HK-2 (cell line): Measurements from ENCODE around the gene PIK3AP1.
"Not testable (repeated sequence)": the region's sequence is repeated elsewhere in the genome, so short reads cannot be mapped to it uniquely, and the experiment has no call there.

Experiments used
- DNase-seq: peaks from one replicate; pipeline ENCODE4 v3.0.0-alpha.2; 2018; ENCODE audit not compliant: unreplicated experiment

Gene PIK3AP1

DNA sequence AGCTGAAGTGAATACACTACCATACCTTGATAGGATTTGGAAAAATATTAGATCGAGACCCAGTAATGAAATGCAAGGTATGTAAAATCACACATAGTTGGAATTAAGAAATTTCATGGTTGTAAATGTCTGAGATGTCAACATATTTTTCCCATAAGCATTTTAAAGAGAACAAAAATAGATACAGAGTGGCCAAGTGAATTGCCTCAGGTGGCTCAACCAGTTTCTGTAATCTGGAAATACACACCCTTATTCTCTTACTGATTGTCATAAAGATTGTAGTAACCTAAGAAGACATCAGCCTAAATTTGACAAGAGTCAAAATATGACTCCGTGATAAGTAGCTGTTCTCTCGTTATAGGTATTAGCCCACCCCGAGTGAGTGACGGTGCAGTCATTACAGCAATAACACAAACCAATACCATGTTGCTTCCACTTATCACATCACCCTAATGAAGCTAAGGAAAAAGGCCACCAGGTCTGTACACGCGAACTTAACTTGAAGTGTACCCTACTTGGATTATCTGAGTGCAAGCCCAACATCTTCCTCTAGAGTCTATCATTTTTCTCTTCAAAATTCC is 23.4 kb downstream of the PIK3AP1 start:
- DNase-seq = no peak

DNA sequence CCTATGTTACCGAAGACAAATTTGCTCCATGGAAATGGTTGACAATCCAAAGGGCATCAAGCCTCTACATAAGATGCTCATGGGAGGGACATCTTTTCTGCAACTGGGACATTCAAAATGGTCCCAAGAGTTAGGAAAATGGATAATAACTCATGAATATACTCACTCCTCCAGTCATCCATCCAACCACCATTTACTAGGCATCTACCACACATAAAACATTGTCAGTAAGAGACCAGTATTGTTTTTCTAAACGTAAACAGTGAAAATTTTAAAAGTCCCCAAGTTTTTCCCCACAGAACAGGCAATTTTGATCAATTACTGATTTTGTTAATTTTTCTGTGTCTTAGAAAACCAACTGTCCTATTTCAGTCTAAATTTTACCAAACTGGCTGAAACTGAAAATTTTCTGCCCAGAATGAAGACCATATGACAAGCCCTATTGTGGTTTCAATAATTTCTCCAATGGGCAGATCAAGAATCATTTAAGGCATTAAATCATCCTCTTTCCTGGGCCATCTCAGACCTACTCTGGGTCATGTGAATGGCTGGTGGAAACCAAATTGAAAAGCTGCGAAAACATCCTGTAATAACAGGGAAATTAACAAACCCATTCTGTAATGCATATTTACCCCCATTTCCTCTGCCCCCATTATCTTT is 24.2 kb downstream of the PIK3AP1 start:
- DNase-seq = no peak

DNA sequence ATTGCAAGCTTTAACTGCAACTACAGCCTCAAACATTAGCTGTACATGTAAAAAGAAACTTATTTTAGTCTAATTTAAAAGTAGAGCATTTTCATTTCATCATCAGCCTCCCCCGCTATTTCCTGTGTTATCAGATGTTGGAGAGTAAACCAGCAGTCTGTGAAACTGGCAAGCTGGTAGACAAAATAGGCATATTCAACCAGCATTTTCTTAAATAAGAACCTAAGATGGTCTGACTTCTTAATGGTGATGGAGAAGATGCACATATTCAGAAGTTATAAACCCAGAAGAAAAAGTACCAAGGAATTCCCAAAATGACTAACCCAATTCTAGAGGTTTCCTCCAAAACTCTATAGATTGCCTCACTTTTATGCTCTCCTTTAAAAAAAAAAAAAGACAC is 24.9 kb downstream of the PIK3AP1 start:
- no peak for DNase-seq

DNA sequence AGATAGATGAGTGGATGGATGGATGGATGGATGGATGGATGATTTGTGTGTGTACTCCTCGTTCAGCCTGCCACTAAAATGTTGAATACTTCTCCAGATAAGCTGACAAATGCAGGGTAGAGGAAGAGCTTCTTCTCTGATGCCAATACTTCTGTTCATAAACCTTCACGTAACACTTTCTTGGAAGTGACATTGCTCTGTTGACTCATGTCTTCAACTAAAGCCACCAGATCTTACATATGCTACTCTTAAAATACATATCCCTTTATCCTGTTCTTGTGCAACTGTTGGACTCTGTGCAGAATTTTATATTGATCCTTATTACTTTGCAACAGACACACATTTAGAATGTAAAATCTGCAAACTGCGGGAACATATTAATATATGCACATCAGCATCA is 26.9 kb downstream of the PIK3AP1 start:
- no peak for DNase-seq

DNA sequence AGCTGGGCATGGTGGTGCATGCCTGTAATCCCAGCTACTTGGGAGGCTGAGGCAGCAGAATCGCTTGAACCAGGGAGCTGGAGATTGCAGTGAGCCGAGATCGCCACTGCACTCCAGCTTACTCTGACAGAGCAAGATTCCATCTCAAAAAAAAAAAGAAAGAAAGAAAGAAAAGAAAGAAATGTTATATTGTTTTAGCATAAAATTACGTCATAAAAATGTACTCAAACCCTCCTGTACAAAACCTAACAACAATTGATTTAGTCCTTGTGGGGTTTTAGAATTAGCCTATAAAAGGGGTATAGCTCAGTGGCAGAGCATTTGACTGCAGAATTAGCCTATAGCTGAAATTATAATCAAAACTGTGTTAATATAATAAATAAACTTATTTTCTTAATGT is 27.9 kb downstream of the PIK3AP1 start:
- no peak for DNase-seq

DNA sequence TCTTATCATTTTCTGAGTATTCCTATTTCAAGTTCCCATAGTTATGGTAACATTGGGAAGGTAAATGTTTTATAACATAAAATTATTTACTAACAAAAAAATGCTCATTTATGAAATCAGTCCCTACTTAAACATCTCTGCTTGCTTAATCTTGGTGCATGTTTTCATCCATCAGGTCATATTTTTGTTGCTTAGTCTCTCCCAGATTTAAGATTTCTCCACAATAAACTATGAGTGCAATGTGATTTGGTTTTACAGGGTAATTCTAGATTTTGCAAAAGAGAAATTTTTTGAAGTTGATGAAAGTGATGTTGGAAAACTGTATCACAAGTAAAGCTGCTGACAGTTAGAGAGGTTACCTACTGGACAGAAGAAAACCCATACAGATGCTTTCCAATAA is 28.6 kb downstream of the PIK3AP1 start:
- DNase-seq = no peak

DNA sequence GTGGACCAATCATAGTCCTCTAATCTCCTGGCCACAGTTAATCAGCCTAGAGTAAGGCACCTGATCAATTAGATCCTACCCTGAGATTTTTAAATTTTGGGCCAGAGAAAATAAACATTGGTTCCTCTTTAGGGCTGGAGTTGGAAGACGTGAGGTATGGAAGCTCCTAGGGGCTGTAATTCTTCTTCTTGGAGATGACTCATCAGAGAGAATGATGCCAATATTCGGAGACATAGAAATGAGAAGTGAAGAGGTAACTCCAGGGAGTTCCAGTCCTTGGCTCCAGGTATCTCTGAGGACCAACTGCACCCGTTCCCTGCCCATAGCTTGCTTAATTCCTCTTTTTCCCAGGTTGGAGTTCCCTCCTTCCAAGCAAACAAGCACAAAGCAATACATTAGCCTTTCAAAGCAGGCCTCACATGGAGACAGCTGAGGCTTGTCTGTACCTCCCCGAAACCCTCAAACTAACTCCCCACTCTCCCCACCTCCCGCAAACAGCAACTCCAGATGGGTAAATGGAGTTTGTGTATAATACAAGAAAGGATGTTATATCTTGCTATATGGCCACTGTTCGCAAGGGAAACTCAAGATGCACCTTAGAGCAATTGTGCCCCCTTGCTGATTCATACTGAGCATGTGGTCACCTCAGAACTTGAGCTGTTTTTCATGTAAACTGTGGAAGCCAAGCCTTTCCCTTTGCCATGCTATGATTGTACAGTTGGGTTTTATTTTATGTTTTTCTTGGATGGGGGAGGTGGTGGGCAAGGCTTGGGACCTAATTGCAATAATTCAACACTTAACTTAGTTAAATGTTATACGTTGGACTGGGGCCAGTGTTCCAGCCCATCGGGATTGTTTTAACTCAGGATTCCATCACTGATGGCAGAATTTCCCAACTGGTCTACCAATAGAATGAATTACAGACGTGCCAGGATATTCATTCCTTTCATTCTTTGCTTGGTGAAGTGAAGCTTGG is 29.3 kb downstream of the PIK3AP1 start:
- DNase-seq = no peak

DNA sequence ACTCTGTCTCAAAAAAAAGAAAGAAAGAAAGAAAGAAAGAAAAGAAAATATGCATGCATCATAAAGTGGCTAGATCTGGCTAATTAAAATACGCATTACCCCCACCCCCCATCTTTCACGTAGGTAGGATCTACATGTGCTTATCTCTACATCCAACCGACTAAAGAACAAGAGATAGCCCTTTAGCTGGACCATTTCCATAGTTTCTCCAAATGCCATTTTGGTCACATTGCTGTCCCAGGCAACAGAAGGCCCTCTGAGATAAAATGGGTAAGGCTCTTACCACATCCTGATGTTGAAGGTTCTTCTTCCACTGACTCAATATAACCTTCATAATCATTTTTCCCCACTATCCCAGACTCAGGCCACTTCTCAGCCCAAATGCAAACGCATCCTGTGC is 31.5 kb downstream of the PIK3AP1 start:
- no peak for DNase-seq

DNA sequence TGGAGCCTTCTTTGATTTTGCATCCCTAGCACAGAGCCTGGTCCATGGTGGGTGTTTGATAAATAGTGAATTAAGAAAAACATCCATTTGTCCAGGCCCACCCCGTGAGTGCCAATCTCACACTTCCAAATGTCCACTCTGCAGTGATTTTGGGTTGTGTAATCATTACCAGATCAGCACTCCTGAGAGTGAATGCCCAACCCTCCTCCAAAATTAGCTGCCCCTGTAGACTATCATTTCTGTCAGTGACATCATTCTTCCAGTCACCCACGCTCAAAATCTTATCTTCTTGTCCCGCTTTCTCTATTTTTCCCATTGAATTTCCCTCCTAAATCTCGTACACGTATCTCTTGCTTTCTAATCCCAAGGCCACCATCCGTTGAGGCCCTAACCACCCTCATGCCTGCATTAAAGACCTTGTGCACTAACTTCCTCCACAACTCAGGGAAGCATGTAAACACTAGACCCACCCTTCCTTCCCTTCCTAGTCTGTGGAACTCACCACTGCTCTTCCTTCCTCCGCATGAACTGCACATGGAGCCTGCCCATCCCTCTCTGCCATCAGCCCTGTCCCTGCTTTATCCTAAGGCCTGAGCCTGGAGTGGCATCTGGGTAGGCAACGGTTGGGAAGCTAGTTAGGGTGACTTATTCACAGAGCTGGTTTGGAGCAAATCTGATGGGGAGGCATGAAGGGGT is 32.8 kb downstream of the PIK3AP1 start:
- no peak for DNase-seq

DNA sequence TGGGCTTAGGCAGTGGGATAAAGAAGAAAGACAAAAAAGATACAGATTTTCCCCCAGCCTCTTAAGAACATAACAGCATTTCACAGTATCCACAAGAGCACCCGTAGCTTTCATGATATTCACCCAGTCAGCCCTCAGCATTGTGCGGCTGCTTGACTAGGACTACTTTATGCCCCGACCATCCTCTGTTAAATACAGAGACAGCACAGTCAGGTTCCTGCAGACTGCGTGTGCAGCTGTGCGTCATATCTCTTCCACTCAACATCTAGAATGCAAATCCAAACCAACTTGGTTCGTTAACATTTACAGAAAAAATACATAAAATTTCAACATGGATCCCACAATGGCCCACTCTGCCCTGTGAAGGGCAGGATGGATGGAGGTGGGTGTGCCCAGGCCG is 33.8 kb downstream of the PIK3AP1 start:
- DNase-seq = no peak

DNA sequence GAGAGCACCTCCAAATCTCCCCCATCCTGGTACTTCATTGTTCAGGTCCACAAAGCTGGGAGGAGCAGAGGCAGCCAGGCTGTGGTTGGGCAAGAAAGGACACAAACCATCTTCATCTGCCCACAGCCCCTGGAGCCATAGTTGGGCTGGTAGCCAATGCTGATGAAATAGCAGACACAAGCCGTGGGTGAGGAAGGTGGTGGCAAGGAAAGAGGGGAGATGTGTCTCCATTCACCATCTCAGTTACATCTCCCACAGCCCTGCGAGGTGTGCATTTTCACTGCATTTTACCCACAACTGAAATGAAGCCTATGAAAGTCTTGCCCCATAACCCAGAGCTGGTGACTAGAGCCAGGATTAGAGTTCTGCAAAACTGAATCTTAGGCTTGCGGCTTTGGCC is 35.0 kb downstream of the PIK3AP1 start:
- no peak for DNase-seq

DNA sequence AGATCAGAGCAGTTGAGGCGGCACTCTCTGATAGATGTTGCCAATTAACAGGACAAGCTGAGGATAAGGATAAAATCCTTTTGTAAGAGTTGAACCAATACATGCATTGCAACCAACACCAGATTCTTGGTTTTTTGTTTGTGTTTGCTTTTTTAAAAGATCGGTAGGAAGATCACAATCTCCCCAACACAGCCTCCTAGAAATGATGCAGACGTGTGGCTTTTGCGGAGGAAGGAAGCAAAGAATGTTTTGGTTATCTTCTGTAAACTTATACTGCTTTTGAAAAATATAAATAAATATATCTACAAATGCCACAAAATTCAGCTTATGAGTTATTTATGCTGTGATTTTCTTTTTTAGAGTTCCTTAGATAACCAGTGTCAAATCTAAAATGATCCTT is 35.5 kb downstream of the PIK3AP1 start:
- no peak for DNase-seq

DNA sequence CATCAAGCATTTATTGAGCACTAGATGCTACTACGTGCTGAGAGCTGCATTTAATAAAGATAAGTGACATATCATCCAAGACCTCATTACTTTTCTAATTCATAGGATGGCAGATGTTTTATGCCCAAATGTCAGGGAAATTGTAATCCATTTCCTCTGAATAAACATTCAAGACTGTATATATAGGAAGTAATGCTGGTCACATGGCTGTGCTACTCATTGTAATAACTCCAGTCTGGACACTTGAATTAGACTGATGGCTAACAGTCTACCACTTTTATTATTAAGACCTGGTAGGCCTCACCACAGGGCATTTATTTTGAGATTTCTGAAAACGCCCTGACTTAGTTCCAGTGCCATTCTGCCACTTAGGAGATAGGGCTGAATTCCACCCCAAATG is 36.6 kb downstream of the PIK3AP1 start:
- no peak for DNase-seq

DNA sequence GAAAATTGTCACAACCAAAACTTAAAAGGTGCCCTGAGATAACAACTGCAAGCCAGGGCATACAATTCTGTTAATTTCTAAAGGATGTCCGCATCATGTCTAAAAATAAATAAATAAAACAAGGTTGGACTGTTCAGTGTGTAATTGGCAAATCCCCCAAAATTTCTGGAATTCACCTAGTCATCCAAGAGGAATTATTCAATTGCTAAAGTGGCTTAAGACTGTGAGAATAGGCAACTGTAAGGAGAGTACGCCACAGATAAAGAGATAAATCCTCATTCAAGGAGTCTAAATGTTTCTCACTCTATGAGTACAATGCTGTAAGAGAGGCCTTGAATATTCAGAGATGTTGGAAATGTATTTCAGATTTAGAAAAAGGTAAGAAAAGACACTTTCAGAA is 37.2 kb downstream of the PIK3AP1 start:
- no peak for DNase-seq

DNA sequence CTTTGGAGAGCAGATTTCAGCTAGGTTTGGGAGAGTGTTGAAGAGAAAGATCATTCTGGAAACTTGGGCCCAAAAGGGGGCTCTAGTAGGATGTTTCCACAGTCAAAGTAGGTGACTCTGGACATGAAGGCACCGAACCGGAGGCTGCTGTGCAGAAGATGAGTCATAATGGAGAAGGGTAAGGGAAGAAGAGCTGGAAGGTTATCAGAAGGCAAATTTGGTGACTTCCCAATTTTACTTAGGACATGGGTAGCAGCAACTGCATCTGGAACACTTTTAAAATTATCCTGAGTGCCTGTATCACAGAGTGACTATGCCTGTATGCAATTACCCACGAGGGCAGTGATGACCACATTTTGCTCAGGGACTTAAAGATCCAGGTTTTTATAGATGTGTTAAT is 38.8 kb downstream of the PIK3AP1 start:
- DNase-seq = no peak

DNA sequence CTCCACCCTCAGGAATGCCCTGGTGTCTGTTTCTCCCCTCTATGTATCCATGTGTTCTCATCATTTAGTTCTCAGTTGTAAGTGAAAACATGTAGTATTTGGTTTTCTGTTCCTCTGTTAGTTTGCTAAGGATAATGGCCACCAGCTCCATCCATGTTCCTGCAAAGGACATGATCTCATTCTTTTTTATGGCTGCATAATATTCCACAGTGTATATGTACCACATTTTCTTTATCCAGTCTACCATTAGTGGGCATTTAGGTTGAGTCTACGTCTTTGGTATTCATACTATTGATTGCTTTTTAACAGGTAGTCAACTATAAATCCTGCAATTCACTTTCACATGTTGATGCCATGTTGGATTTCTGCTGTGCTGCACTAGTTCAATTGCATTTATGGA is 39.9 kb downstream of the PIK3AP1 start:
- not testable (repeated sequence) for DNase-seq

DNA sequence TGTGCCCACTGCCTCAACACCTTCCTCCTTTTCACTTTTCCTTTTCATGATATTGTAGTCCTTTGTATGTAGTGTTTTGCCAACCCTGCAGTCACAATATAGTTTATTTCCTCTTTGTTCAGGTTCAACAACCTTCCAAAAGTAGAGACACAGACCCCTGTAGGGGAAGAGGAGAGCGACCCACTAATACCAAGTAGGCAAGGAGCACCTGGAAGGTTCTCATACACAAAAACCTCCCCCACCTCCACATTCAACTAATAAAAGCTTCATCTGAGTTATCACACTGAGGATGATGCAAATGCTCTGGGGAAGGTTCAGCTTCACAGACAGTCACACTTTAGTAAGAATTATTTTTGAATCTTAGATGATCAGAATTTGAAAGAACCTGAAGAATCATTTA is 41.6 kb downstream of the PIK3AP1 start:
- DNase-seq = no peak

DNA sequence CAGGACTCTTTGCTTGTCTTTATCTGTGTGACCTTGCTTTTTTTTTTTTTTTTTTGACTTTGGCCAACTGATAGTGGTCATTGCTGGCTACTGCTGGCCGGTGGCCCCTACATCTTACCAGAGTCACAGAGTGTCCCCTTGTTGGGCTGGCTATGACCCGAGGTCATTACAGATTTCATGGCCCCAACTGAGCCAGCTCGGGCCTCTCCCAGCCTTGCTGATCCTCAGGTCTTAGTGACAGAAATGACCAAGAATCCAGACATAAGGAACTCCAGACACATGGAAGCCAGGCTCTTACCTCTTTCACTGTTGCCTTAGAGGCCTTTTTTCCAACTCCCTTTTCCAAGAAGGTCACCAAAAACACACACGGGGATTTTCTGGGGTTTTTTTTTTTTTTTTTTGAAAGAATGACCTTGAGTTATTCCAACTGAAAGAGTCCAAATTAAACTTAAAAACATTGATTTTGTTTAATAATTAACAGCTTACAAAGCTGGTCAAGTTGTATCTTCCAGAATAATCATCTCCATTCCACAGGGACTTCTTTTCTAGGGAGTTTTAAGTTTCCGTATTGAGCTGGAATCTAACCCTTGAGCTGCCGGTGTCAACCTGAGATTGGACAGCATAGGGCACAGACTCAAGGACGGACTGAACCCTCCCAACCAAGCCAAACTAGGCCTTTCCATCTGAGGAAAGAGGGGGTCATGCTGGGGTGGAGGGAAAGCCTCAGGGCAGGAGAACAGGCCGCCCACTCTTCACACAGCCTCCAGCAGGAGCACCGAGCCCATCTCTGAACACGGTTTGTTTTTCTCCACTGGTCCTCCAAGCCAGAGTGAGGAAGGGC is 43.8 kb downstream of the PIK3AP1 start:
- DNase-seq = no peak

DNA sequence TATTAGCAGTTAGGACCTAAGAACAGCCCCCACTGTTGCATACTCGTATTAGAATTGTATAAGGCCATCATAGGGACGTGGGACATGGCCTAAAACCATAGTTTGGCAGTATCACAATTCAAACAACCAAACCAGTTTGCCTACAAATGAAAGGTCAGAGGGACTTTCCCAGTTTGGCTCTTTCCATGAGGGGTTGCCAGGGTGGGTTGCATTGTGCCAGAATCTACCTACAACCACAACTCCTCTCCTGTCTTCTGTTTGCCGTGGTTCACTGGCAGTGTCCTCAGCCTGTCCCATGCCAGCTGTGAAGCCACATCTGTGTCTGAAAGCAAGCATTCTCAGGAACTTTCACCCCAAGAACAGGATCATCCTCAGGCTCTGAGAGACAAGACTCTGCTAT is 44.5 kb downstream of the PIK3AP1 start:
- DNase-seq = no peak

DNA sequence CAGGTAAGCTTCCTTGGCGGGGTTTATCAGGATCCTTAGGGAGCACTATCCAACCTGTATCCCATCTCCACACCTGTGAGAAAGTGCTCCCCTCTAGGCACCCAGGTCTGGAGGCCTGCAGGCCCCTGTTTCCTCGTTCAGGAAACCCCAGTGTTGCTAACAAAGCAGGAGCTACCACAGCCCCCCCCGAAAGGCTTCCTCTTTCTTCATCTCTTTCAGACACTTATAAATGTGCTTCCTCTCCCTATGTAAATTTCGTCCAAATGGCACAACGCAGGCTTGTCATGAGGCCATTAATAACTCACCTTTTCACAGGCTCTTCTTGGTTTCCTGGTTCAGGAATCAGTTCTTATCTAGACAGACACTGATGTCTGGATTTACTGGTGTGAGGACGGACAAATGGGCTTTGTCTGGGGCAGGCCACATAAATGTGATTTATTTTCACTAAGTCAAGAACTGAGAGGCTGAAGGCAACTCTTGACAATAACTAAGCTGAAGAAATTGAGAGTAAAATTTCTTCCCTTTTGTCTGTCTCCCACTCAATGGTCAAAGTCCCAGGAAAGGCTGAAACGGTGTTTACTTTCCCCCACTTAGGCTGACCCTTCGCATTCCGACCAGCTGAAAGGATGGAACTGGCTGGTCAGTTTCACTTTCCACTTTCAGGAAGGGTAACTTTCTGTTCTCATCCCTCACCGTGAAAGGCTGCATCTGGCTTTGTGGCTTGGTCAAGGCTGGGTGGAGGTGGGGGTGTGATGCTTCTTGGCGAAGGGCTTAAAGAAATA is 46.8 kb downstream of the PIK3AP1 start:
- DNase-seq = no peak
